HG02588 (cell line): ENCODE data around the gene C14orf132.

Experiments
- ATAC-seq: cut with Tn5 transposase; IDR thresholded peaks from one replicate; pipeline ENCODE4 v1.9.1; 2021; ENCODE audit warnings: mild to moderate bottlenecking, moderate library complexity; ENCODE audit not compliant: unreplicated experiment

The C14orf132 gene

GRCh38 chr14:96096639-96097610 is 57.8 kb downstream of the C14orf132 start:
- ATAC-seq: no peak

GRCh38 chr14:96097752-96098151 is 58.6 kb downstream of the C14orf132 start:
- no peak for ATAC-seq

GRCh38 chr14:96098309-96098998 is 59.3 kb downstream of the C14orf132 start:
- ATAC-seq: no peak

- no peak for ATAC-seq
Measured at GRCh38 chr14:96098999-96099335, 59.8 kb downstream of the C14orf132 start.

- ATAC-seq: no peak
Measured at GRCh38 chr14:96100161-96101064, 61.3 kb downstream of the C14orf132 start.

- no peak for ATAC-seq
Measured at GRCh38 chr14:96102081-96102856, 63.1 kb downstream of the C14orf132 start.

GRCh38 chr14:96103075-96103474 is 63.9 kb downstream of the C14orf132 start:
- ATAC-seq: no peak

- no peak for ATAC-seq
Measured at GRCh38 chr14:96103560-96104460, 64.6 kb downstream of the C14orf132 start.

- ATAC-seq: no peak
Measured at GRCh38 chr14:96104469-96105057, 65.4 kb downstream of the C14orf132 start.

GRCh38 chr14:96105089-96105925 is 66.1 kb downstream of the C14orf132 start:
- no peak for ATAC-seq

- ATAC-seq: no peak
Measured at GRCh38 chr14:96105926-96106441, 66.8 kb downstream of the C14orf132 start.

- no peak for ATAC-seq
Measured at GRCh38 chr14:96106891-96107290, 67.7 kb downstream of the C14orf132 start.

- no peak for ATAC-seq
Measured at GRCh38 chr14:96108061-96108795, 69.1 kb downstream of the C14orf132 start.

- no peak for ATAC-seq
Measured at GRCh38 chr14:96108911-96109310, 69.7 kb downstream of the C14orf132 start.

GRCh38 chr14:96109596-96110355 is 70.6 kb downstream of the C14orf132 start:
- no peak for ATAC-seq

GRCh38 chr14:96112032-96112431 is 72.9 kb downstream of the C14orf132 start:
- no peak for ATAC-seq
